ENCODE results near the gene UBE2U.

GRCh38 chr1:64248065-64248464, 44.6 kb downstream of the UBE2U start:
- TF ChIP-seq EZH2 (IDR thresholded peaks at IDR 0.05; ENCODE audit: insufficient read depth, poor library complexity, severe bottlenecking) (no peak), EZH2phosphoT487 (IDR thresholded peaks at IDR 0.05; ENCODE audit: insufficient read depth, low read depth) (no peak)

Measured in GM23248 (cell line).